Progenitor cell of endocrine pancreas (in vitro differentiated cells): ENCODE results near the gene MACF1. TPM values are rescaled to one million over a fixed set of nuclear protein-coding genes. Genes with fewer than 3 reads are reported as not detected.

Source experiments
- DNase-seq: peaks from one replicate; pipeline ENCODE4 v3.0.0; 2021; ENCODE audit warnings: low spot score; ENCODE audit not compliant: unreplicated experiment
- H3K27ac Mint-ChIP-seq: 2 replicates; pipeline ENCODE4 v1.8.0; 2021; ENCODE audit warnings: mild to moderate bottlenecking, moderate library complexity, mixed read lengths
- H3K27me3 Mint-ChIP-seq: 2 replicates; pipeline ENCODE4 v1.8.0; 2021; ENCODE audit warnings: mixed read lengths
- H3K36me3 Mint-ChIP-seq: 2 replicates; pipeline ENCODE4 v1.8.0; 2022; ENCODE audit warnings: mixed read lengths; ENCODE audit not compliant: insufficient read depth
- H3K4me1 Mint-ChIP-seq: 2 replicates; pipeline ENCODE4 v1.8.0; 2021; ENCODE audit warnings: low read depth, mixed read lengths
- H3K4me3 Mint-ChIP-seq: 2 replicates; pipeline ENCODE4 v1.8.0; 2021; ENCODE audit warnings: low read depth, mild to moderate bottlenecking, moderate library complexity, mixed read lengths
- H3K9me3 Mint-ChIP-seq: 2 replicates; pipeline ENCODE4 v1.8.0; 2021; ENCODE audit warnings: low read depth, mixed read lengths
- CTCF ChIP-seq: fragments of 200-600 bp; sonication (generic); IDR thresholded peaks from one replicate; pipeline ENCODE4 v1.5.0; 2021; ENCODE audit warnings: antibody characterized with exemption, mild to moderate bottlenecking; ENCODE audit not compliant: unreplicated experiment
- total RNA-seq: library from RNA; stranded (reverse); gene quantifications from 2 replicates; pipeline ENCODE4 v1.2.1, GENCODE V29; 2021

MACF1 gene
- total RNA-seq, 1 donor from 2014 or later, result 241 TPM

GRCh38 chr1:39392851-39393573 lies 188.5 kb downstream of the MACF1 start:
- Mint-ChIP-seq H3K27me3 (no peaks in the 10 kb centered on the region), H3K36me3 (peaks cover 11% of the 10 kb centered on the region), H3K4me1 (peaks cover 53% of the 10 kb centered on the region), H3K9me3 (no peaks in the 10 kb centered on the region), H3K4me3 (no peak overlapping the region), H3K27ac (peak overlapping the region; percentile 57)
- no peak for DNase-seq
- TF ChIP-seq CTCF, result no peak

- TF ChIP-seq CTCF, result no peak
- DNase-seq, result no peak
- Mint-ChIP-seq H3K27ac (peak overlapping the region; percentile 80), H3K36me3 (peaks cover 9% of the 10 kb centered on the region), H3K9me3 (no peaks in the 10 kb centered on the region), H3K4me1 (peaks cover 59% of the 10 kb centered on the region), H3K4me3 (no peak overlapping the region), H3K27me3 (no peaks in the 10 kb centered on the region)
Measured at GRCh38 chr1:39393645-39394044, 189.2 kb downstream of the MACF1 start.

GRCh38 chr1:39394059-39394458 lies 189.6 kb downstream of the MACF1 start:
- DNase-seq, result no peak
- no peak for TF ChIP-seq CTCF
- peaks cover 9% of the 10 kb centered on the region for H3K36me3 Mint-ChIP-seq
- H3K27me3 Mint-ChIP-seq, result no peaks in the 10 kb centered on the region
- peak overlapping the region; percentile 80 for H3K27ac Mint-ChIP-seq
- no peaks in the 10 kb centered on the region for H3K9me3 Mint-ChIP-seq
- no peak overlapping the region for H3K4me3 Mint-ChIP-seq
- H3K4me1 Mint-ChIP-seq, result peaks cover 64% of the 10 kb centered on the region

- Mint-ChIP-seq H3K36me3 (peaks cover 9% of the 10 kb centered on the region), H3K27me3 (no peaks in the 10 kb centered on the region), H3K9me3 (no peaks in the 10 kb centered on the region), H3K4me1 (peaks cover 64% of the 10 kb centered on the region), H3K4me3 (no peak overlapping the region), H3K27ac (peak overlapping the region; percentile 80)
- no peak for DNase-seq
- no peak for TF ChIP-seq CTCF
Measured at GRCh38 chr1:39394598-39394997, 190.1 kb downstream of the MACF1 start.

GRCh38 chr1:39395357-39395831 lies 190.9 kb downstream of the MACF1 start:
- DNase-seq, result no peak
- Mint-ChIP-seq H3K4me3 (no peak overlapping the region), H3K4me1 (peaks cover 64% of the 10 kb centered on the region), H3K27me3 (no peaks in the 10 kb centered on the region), H3K27ac (peak overlapping the region; percentile 96), H3K36me3 (peaks cover 6% of the 10 kb centered on the region), H3K9me3 (no peaks in the 10 kb centered on the region)
- no peak for TF ChIP-seq CTCF
